Spinal cord (tissue), 10 donors: Measurements from ENCODE around the gene UNCX. TPM values are rescaled to one million over a fixed set of nuclear protein-coding genes. Genes with fewer than 3 reads are reported as not detected.
"Not testable (repeated sequence)": the region's sequence is repeated elsewhere in the genome, so short reads cannot be mapped to it uniquely, and the experiment has no call there.

Source experiments
- DNase-seq, 6 donors: peaks; one replicate each; pipeline versions ENCODE4 v3.0.0 to v3.0.0-alpha.2; 2013 to 2015; ENCODE audit warnings: low spot score in 6 of 6, low read depth in 4 of 6
- H3K27ac ChIP-seq: one replicate; pipeline ENCODE4 v1.5.1; 2013; ENCODE audit warnings: low read depth, low read length, control low read depth
- H3K27me3 ChIP-seq: one replicate; pipeline ENCODE4 v1.6.1; 2013; ENCODE audit warnings: low read length; ENCODE audit not compliant: control insufficient read depth, insufficient read depth
- H3K36me3 ChIP-seq: one replicate; pipeline ENCODE4 v1.6.1; 2013; ENCODE audit warnings: low read length; ENCODE audit not compliant: control insufficient read depth, insufficient read depth
- H3K4me1 ChIP-seq: one replicate; pipeline ENCODE4 v1.6.1; 2013; ENCODE audit warnings: low read length; ENCODE audit not compliant: control insufficient read depth, insufficient read depth
- H3K4me3 ChIP-seq: one replicate; pipeline ENCODE4 v1.5.1; 2013; ENCODE audit warnings: low read depth, low read length, control low read depth
- H3K9me3 ChIP-seq: one replicate; pipeline ENCODE4 v1.6.1; 2013; ENCODE audit warnings: low read length; ENCODE audit not compliant: control insufficient read depth, insufficient read depth
- WGBS: methylation state at CpG from one replicate; pipeline ENCODE4 v1.1.5; 2013; ENCODE audit warnings: missing lambda C conversion rate; ENCODE audit not compliant: insufficient coverage; 5-methylcytosine and 5-hydroxymethylcytosine counted together
- polyA plus RNA-seq, 2 donors: library from polyadenylated mRNA; unstranded; fragments of 120-200 nt; gene quantifications; one replicate each; pipeline ENCODE4 v1.2.1, GENCODE V29; 2013; ENCODE audit not compliant: insufficient read length in 2 of 2
- total RNA-seq, 2 donors: library from RNA; depleted of rRNA in 1 of 2; stranded (reverse); fragments of 120-200 nt in 1 of 2; fragments of >200 nt in 1 of 2; gene quantifications; one replicate each; pipeline versions ENCODE4 v1.2.3 to v1.2.4, GENCODE V29; 2013 to 2014
- donor health status: healthy.

UNCX gene
- total and polyA plus RNA-seq, 4 donors, result 0.69 to 3.9 (median 2.8) TPM

- no peak overlapping the region for H3K27ac ChIP-seq
Observed at GRCh38 chr7:1271046-1271445, 38.4 kb downstream of the UNCX start.

GRCh38 chr7:1271656-1272055, 39.0 kb downstream of the UNCX start:
- peaks cover 36% of the 10 kb centered on the region for H3K4me1 ChIP-seq
- peaks cover 30% of the 10 kb centered on the region for H3K27me3 ChIP-seq
- 74% methylated on average over 6 of the region's 14 CpGs for WGBS
- peaks cover 1% of the 10 kb centered on the region for H3K9me3 ChIP-seq
- no peak overlapping the region for H3K27ac ChIP-seq
- no peak overlapping the region for H3K4me3 ChIP-seq
- H3K36me3 ChIP-seq, result no peaks in the 10 kb centered on the region
- no peak for DNase-seq

More at GRCh38 chr7:1271046-1271445, 38.4 kb downstream of the UNCX start:
- H3K9me3 ChIP-seq, result peaks cover 1% of the 10 kb centered on the region
- WGBS, result 92% methylated on average over 9 of the region's 14 CpGs
- H3K27me3 ChIP-seq, result peaks cover 28% of the 10 kb centered on the region
- no peak overlapping the region for H3K4me3 ChIP-seq
- no peak for DNase-seq
- H3K4me1 ChIP-seq, result peaks cover 35% of the 10 kb centered on the region
- H3K36me3 ChIP-seq, result no peaks in the 10 kb centered on the region

GRCh38 chr7:1272136-1272535, 39.5 kb downstream of the UNCX start:
- Histone ChIP-seq H3K27me3 (peaks cover 28% of the 10 kb centered on the region), H3K4me1 (peaks cover 36% of the 10 kb centered on the region)
- H3K4me3 ChIP-seq, H3K9me3 ChIP-seq, H3K36me3 ChIP-seq, DNase-seq, H3K27ac ChIP-seq: not testable (repeated sequence)

- Histone ChIP-seq H3K9me3 (peaks cover 1% of the 10 kb centered on the region), H3K27ac (no peak overlapping the region), H3K4me3 (no peak overlapping the region), H3K36me3 (no peaks in the 10 kb centered on the region), H3K4me1 (peaks cover 28% of the 10 kb centered on the region), H3K27me3 (peaks cover 23% of the 10 kb centered on the region)
- WGBS, result 80% methylated on average over 25 of the region's 30 CpGs
- no peak for DNase-seq
Observed at GRCh38 chr7:1274121-1274875, 41.6 kb downstream of the UNCX start.

- no peak for DNase-seq
- Histone ChIP-seq H3K9me3 (peaks cover 1% of the 10 kb centered on the region), H3K27me3 (peaks cover 18% of the 10 kb centered on the region), H3K27ac (no peak overlapping the region), H3K4me1 (peaks cover 21% of the 10 kb centered on the region), H3K36me3 (no peaks in the 10 kb centered on the region), H3K4me3 (no peak overlapping the region)
- 73% methylated on average over 18 of the region's 18 CpGs for WGBS
Observed at GRCh38 chr7:1274876-1275375, 42.3 kb downstream of the UNCX start.

GRCh38 chr7:1275451-1276381, 43.0 kb downstream of the UNCX start:
- peaks cover 1% of the 10 kb centered on the region for H3K9me3 ChIP-seq
- H3K4me1 ChIP-seq, result peaks cover 19% of the 10 kb centered on the region
- peaks cover 18% of the 10 kb centered on the region for H3K27me3 ChIP-seq
- peak in 2 of 6 donors; percentile 48 to 87 for DNase-seq
- 37% methylated on average over 53 of the region's 61 CpGs for WGBS
- H3K36me3 ChIP-seq, result no peaks in the 10 kb centered on the region
- H3K27ac ChIP-seq, result no peak overlapping the region
- no peak overlapping the region for H3K4me3 ChIP-seq

- 97% methylated on average over 9 of the region's 10 CpGs for WGBS
Observed at GRCh38 chr7:1276626-1277175, 44.0 kb downstream of the UNCX start.

GRCh38 chr7:1278543-1278942, 45.9 kb downstream of the UNCX start:
- Histone ChIP-seq H3K9me3 (no peaks in the 10 kb centered on the region), H3K4me1 (peaks cover 19% of the 10 kb centered on the region), H3K27ac (no peak overlapping the region), H3K4me3 (no peak overlapping the region), H3K36me3 (no peaks in the 10 kb centered on the region), H3K27me3 (peaks cover 18% of the 10 kb centered on the region)
- 81% methylated on average over 3 of the region's 10 CpGs for WGBS
- DNase-seq, result no peak

More at GRCh38 chr7:1276626-1277175, 44.0 kb downstream of the UNCX start:
- Histone ChIP-seq H3K27ac (no peak overlapping the region), H3K27me3 (peaks cover 18% of the 10 kb centered on the region), H3K4me3 (no peak overlapping the region), H3K4me1 (peaks cover 19% of the 10 kb centered on the region), H3K9me3 (peaks cover 1% of the 10 kb centered on the region), H3K36me3 (no peaks in the 10 kb centered on the region)
- no peak for DNase-seq

- no peaks in the 10 kb centered on the region for H3K36me3 ChIP-seq
- no peaks in the 10 kb centered on the region for H3K9me3 ChIP-seq
- no peak for DNase-seq
- H3K27me3 ChIP-seq, result peaks cover 20% of the 10 kb centered on the region
- no peak overlapping the region for H3K4me3 ChIP-seq
- H3K27ac ChIP-seq, result no peak overlapping the region
- 93% methylated on average over 16 of the region's 16 CpGs for WGBS
- H3K4me1 ChIP-seq, result peaks cover 19% of the 10 kb centered on the region
Observed at GRCh38 chr7:1279041-1279440, 46.4 kb downstream of the UNCX start.
